Cardiac muscle cell (in vitro differentiated cells and primary cell): Measurements from ENCODE around the gene REG3G. TPM values are rescaled to one million over a fixed set of nuclear protein-coding genes. Genes with fewer than 3 reads are reported as not detected.

ENCODE experiments used
- DNase-seq, 2 donors: peaks; one replicate each; pipeline versions ENCODE4 v3.0.0 to v3.0.0-alpha.2; 2010 to 2017; ENCODE audit warnings: low read depth in 1 of 2, low spot score in 1 of 2
- H3K27ac ChIP-seq: fragments of 200-600 bp; sonication (generic); 2 replicates; pipeline ENCODE4 v1.5.1; 2016
- H3K27me3 ChIP-seq: fragments of 200-600 bp; sonication (generic); 2 replicates; pipeline ENCODE4 v1.6.0; 2016; ENCODE audit warnings: control low read depth
- H3K36me3 ChIP-seq: fragments of 200-600 bp; sonication (generic); 2 replicates; pipeline ENCODE4 v1.5.1; 2016; ENCODE audit warnings: control low read depth
- H3K4me1 ChIP-seq: fragments of 200-600 bp; sonication (generic); 2 replicates; pipeline ENCODE4 v1.8.1; 2017; ENCODE audit warnings: low read depth, mild to moderate bottlenecking, mixed run types
- H3K4me3 ChIP-seq: fragments of 200-600 bp; sonication (generic); 2 replicates; pipeline ENCODE4 v1.5.1; 2016; ENCODE audit warnings: mild to moderate bottlenecking
- H3K9me3 ChIP-seq: fragments of 200-600 bp; sonication (generic); 2 replicates; pipeline ENCODE4 v1.5.1; 2017; ENCODE audit warnings: low read depth, mild to moderate bottlenecking, control low read depth
- CTCF ChIP-seq: IDR thresholded peaks from 2 replicates; pipeline ENCODE4 v1.5.1; 2012; ENCODE audit warnings: low read depth, mild to moderate bottlenecking, low read length
- polyA plus RNA-seq: library from polyadenylated mRNA; unstranded; fragments of >200 nt; fragmentation: Nextera tagmentation; extraction: Ambion mirVana; gene quantifications from 2 replicates; pipeline ENCODE4 v1.2.1, GENCODE V29; 2016
- total RNA-seq: library from RNA; depleted of rRNA; stranded (reverse); fragments of >200 nt; gene quantifications from 2 replicates; pipeline ENCODE4 v1.2.3, GENCODE V29; 2016

REG3G gene
- total and polyA plus RNA-seq, 2 experiments from 2014 or later: not detected

GRCh38 chr2:78980871-78981270 is 44.6 kb upstream of the REG3G start:
- DNase-seq: no peak
- H3K27ac ChIP-seq: no peak overlapping the region
- no peaks in the 10 kb centered on the region for H3K36me3 ChIP-seq
- no peaks in the 10 kb centered on the region for H3K9me3 ChIP-seq
- H3K27me3 ChIP-seq: no peaks in the 10 kb centered on the region
- H3K4me1 ChIP-seq: no peaks in the 10 kb centered on the region
- no peak for TF ChIP-seq CTCF
- H3K4me3 ChIP-seq: no peak overlapping the region

- H3K27me3 ChIP-seq: no peaks in the 10 kb centered on the region
- no peak overlapping the region for H3K27ac ChIP-seq
- TF ChIP-seq CTCF: no peak
- no peaks in the 10 kb centered on the region for H3K36me3 ChIP-seq
- no peak for DNase-seq
- no peaks in the 10 kb centered on the region for H3K4me1 ChIP-seq
- no peaks in the 10 kb centered on the region for H3K9me3 ChIP-seq
- no peak overlapping the region for H3K4me3 ChIP-seq
Measured at GRCh38 chr2:78982638-78983330, 42.7 kb upstream of the REG3G start.

GRCh38 chr2:78984386-78984785 is 41.1 kb upstream of the REG3G start:
- H3K36me3 ChIP-seq: no peaks in the 10 kb centered on the region
- H3K4me3 ChIP-seq: no peak overlapping the region
- DNase-seq: no peak
- H3K27ac ChIP-seq: no peak overlapping the region
- H3K4me1 ChIP-seq: no peaks in the 10 kb centered on the region
- TF ChIP-seq CTCF: no peak
- no peaks in the 10 kb centered on the region for H3K27me3 ChIP-seq
- H3K9me3 ChIP-seq: no peaks in the 10 kb centered on the region

GRCh38 chr2:78985558-78985957 is 39.9 kb upstream of the REG3G start:
- Histone ChIP-seq H3K36me3 (no peaks in the 10 kb centered on the region), H3K27me3 (no peaks in the 10 kb centered on the region), H3K4me3 (no peak overlapping the region), H3K4me1 (no peaks in the 10 kb centered on the region), H3K27ac (no peak overlapping the region), H3K9me3 (no peaks in the 10 kb centered on the region)
- no peak for DNase-seq
- TF ChIP-seq CTCF: no peak

GRCh38 chr2:78989051-78989450 is 36.5 kb upstream of the REG3G start:
- Histone ChIP-seq H3K27ac (no peak overlapping the region), H3K4me3 (no peak overlapping the region), H3K36me3 (no peaks in the 10 kb centered on the region), H3K4me1 (no peaks in the 10 kb centered on the region), H3K27me3 (peaks cover 21% of the 10 kb centered on the region), H3K9me3 (no peaks in the 10 kb centered on the region)
- no peak for TF ChIP-seq CTCF
- DNase-seq: no peak
